ENCODE data around the gene ALDH1L2.

The ALDH1L2 gene

GRCh38 chr12:104975587-104976343 is 108.5 kb downstream of the ALDH1L2 start:
- TF ChIP-seq CEBPB (IDR thresholded peaks at IDR 0.05) (no peak), TEAD4 (IDR thresholded peaks at IDR 0.05) (no peak), TAF1 (IDR thresholded peaks at IDR 0.05; ENCODE audit: low read depth) (no peak), ZBTB7A (IDR thresholded peaks at IDR 0.05; ENCODE audit: low read depth) (no peak), RAD21 (IDR thresholded peaks at IDR 0.05; ENCODE audit: low read depth) (no peak), EGR1 (IDR thresholded peaks at IDR 0.05) (no peak), FOXM1 (IDR thresholded peaks at IDR 0.05; ENCODE audit: borderline replicate concordance, low read depth) (no peak), NFIC (IDR thresholded peaks at IDR 0.05) (no peak), YY1 (IDR thresholded peaks at IDR 0.05; ENCODE audit: low read depth) (no peak), EP300 (IDR thresholded peaks at IDR 0.05; ENCODE audit: borderline replicate concordance) (no peak), REST (IDR thresholded peaks at IDR 0.05; ENCODE audit: low read depth) (no peak), MAX (IDR thresholded peaks at IDR 0.05) (no peak)

GRCh38 chr12:104974626-104975290 is 109.5 kb downstream of the ALDH1L2 start:
- TF ChIP-seq YY1 (IDR thresholded peaks at IDR 0.05; ENCODE audit: low read depth) = no peak
- TF ChIP-seq TCF12 (IDR thresholded peaks at IDR 0.05; ENCODE audit: low read depth) = no peak
- no peak for TF ChIP-seq NFIC (IDR thresholded peaks at IDR 0.05)
- TF ChIP-seq USF1 (IDR thresholded peaks at IDR 0.05) = no peak
- no peak for TF ChIP-seq EGR1 (IDR thresholded peaks at IDR 0.05)
- no peak for TF ChIP-seq TEAD4 (IDR thresholded peaks at IDR 0.05)
- no peak for TF ChIP-seq REST (IDR thresholded peaks at IDR 0.05; ENCODE audit: low read depth)
- no peak for TF ChIP-seq TAF1 (IDR thresholded peaks at IDR 0.05; ENCODE audit: low read depth)

- no peak for TF ChIP-seq REST (IDR thresholded peaks at IDR 0.05; ENCODE audit: low read depth)
- TF ChIP-seq TAF1 (IDR thresholded peaks at IDR 0.05; ENCODE audit: low read depth) = no peak
- no peak for TF ChIP-seq EP300 (IDR thresholded peaks at IDR 0.05; ENCODE audit: borderline replicate concordance)
- TF ChIP-seq USF1 (IDR thresholded peaks at IDR 0.05) = no peak
- no peak for TF ChIP-seq NFIC (IDR thresholded peaks at IDR 0.05)
- no peak for TF ChIP-seq MAX (IDR thresholded peaks at IDR 0.05)
- TF ChIP-seq ZBTB7A (IDR thresholded peaks at IDR 0.05; ENCODE audit: low read depth) = no peak
- TF ChIP-seq CREB1 (IDR thresholded peaks at IDR 0.05; ENCODE audit: low read depth) = no peak
These were observed 111.0 kb downstream of the ALDH1L2 start for GRCh38 chr12:104973250-104973649.

- TF ChIP-seq NFIC (IDR thresholded peaks at IDR 0.05) (no peak), USF1 (IDR thresholded peaks at IDR 0.05) (no peak), YY1 (IDR thresholded peaks at IDR 0.05; ENCODE audit: low read depth) (no peak), MAX (IDR thresholded peaks at IDR 0.05) (no peak), ZBTB7A (IDR thresholded peaks at IDR 0.05; ENCODE audit: low read depth) (no peak), FOXM1 (IDR thresholded peaks at IDR 0.05; ENCODE audit: borderline replicate concordance, low read depth) (no peak), RAD21 (IDR thresholded peaks at IDR 0.05; ENCODE audit: low read depth) (no peak)
These were observed 113.0 kb downstream of the ALDH1L2 start for GRCh38 chr12:104971306-104971705.
